AG09309 (cell line): ENCODE results near the gene AURKB.
A peak's percentile ranks its signal among the peaks of the same experiment; 100 is the strongest.

Experiments
- DNase-seq: peaks from one replicate; pipeline ENCODE4 v3.0.0-alpha.2; 2010; ENCODE audit warnings: low read depth
- H3K4me3 ChIP-seq: 2 replicates; pipeline ENCODE4 v1.5.1; 2011; ENCODE audit warnings: mild to moderate bottlenecking, low read depth, low read length, moderate library complexity; ENCODE audit not compliant: control insufficient read depth
- TF ChIP-seq, protein P1 (sequence below): IDR thresholded peaks from 2 replicates; pipeline ENCODE4 v1.5.1; 2011; ENCODE audit warnings: mild to moderate bottlenecking, low read depth, low read length, inconsistent platforms; ENCODE audit not compliant: insufficient read depth, control insufficient read depth; ENCODE audit errors: missing control alignments

Gene AURKB

DNA sequence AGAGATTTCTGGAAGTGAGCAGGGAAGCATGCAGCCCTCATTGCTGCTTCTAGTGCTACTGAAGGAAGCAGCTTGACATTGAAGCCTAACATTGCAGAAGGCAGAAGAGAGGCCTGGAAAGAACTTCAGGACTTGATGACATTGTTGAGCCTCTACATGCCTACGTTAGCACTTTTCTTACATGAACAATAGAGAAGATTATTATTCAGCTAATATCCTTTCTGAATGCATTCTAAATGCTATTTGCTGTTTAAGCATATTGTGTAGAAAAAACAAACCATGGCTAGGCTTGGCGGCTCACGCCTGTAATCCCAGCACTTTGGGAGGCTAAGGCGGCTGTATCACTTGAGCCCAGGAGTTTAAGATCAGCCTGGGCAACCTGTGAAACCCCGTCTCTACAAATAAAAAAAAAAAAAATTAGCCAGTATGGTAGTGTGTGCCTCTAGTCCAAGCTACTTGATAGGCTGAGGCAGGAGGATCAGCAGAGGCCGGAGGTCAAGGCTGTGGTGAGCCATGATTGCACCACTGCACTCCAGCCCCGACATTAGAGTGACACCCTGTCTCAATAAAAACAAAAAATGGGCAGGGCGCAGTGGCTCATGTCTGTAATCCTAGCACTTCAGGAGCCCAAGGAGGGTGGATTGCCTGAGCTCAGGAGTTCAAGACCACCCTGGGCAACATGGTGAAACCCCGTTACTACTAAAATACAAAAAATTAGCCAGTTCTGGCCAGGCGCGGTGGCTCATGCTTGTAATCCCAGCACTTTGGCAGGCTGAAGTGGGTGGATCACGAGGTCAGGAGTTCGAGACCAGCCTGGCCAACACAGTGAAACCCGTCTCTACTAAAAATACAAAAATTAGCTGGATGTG is 2.2 kb upstream of the AURKB start:
- H3K4me3 ChIP-seq, result no peak overlapping the region
- TF ChIP-seq, protein P1, sequence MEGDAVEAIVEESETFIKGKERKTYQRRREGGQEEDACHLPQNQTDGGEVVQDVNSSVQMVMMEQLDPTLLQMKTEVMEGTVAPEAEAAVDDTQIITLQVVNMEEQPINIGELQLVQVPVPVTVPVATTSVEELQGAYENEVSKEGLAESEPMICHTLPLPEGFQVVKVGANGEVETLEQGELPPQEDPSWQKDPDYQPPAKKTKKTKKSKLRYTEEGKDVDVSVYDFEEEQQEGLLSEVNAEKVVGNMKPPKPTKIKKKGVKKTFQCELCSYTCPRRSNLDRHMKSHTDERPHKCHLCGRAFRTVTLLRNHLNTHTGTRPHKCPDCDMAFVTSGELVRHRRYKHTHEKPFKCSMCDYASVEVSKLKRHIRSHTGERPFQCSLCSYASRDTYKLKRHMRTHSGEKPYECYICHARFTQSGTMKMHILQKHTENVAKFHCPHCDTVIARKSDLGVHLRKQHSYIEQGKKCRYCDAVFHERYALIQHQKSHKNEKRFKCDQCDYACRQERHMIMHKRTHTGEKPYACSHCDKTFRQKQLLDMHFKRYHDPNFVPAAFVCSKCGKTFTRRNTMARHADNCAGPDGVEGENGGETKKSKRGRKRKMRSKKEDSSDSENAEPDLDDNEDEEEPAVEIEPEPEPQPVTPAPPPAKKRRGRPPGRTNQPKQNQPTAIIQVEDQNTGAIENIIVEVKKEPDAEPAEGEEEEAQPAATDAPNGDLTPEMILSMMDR, result no peak
- no peak for DNase-seq

DNA sequence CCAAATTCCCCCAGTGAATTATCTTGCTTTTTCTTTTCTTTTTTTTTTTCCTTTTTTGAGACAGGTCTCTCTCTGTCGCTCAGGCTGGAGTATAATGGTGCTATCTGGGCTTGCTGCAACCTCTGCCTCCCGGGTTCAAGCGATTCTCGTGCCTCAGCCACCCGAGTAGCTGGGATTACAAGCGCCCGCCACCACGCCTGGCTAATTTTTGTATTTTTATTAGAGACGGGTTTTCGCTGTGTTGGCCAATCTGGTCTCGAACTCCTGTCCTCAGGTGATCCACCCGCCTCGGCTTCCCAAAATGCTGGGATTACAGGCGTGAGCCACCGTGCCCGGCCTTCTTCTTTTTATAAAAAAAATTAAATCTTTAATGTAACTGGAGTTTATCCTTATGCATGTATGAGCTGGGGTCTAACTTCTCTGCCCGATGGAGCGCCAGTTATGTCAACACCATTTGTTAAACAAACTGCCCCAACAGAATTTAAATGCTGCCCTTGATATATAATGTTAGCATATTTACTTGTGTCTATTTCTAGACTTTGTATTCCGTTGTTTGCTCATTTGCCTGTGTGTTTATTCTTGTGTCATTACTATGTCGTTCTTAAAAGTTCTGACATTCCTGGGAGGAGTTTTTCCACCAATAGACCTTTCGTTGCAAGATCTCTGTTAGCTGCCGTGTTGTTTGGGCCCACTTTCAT is 535 bp upstream of the AURKB start:
- DNase-seq, result no peak
- TF ChIP-seq, protein P1, result no peak
- peak overlapping the region; percentile 81 for H3K4me3 ChIP-seq

DNA sequence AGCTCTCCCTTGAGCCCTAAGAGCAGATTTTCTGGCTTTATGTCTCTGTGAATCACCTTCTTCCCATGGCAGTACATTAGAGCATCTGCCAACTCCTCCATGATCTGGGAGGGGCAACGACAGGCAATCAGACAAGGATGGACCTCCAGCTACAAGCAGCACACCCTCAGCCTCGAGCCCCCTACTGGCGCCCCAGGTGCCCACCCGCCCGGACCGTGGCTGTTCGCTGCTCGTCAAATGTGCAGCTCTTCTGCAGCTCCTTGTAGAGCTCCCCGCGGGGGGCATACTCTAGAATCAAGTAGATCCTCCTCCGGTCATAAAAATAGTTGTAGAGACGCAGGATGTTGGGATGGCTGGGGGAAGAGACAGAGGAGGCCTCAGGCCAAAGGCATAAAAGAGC is 3.8 kb downstream of the AURKB start:
- no peak for DNase-seq
- TF ChIP-seq, protein P1, result no peak
- H3K4me3 ChIP-seq, result no peak overlapping the region

- no peak overlapping the region for H3K4me3 ChIP-seq
- DNase-seq, result no peak
- TF ChIP-seq, protein P1, result no peak
Measured at GRCh38 chr17:8204761-8205555, 5.4 kb downstream of the AURKB start.

DNA sequence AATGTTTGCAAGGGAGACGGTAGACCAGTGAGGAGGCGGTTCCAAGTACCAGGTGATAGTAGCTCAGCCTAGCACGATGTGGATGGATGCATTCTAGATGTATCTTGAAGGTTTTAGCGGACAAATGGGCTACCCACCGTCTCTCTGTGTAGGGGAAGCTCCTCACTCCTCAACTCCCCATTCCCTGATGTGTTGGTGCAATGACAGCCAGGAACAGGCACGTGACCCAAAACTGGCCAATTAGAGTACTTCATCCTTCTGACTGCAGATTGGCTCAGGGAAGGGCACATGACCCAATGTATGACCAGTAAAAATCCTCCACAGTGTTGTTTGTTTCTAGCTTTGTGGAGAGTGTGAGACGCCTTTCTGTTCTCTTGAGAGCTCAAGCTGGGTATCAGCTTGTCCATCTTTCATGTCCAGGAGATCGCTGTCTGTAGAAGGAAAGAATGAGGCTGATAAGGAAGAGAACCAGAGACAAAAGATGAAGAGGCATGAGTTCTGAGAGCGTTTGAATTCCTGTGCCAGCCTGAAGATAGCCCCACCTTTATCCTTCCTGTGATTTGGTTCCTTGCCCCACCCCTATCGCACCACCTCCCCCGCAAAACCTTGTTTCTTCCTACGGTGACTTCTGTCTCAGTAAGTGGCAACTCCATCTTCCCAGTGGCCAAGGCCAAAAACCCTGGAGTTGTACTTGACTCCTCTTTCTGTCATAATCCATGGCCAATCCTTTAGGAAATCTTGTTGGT is 18.1 kb downstream of the AURKB start:
- H3K4me3 ChIP-seq, result peak overlapping the region; percentile 19
- TF ChIP-seq, protein P1, result no peak
- no peak for DNase-seq

DNA sequence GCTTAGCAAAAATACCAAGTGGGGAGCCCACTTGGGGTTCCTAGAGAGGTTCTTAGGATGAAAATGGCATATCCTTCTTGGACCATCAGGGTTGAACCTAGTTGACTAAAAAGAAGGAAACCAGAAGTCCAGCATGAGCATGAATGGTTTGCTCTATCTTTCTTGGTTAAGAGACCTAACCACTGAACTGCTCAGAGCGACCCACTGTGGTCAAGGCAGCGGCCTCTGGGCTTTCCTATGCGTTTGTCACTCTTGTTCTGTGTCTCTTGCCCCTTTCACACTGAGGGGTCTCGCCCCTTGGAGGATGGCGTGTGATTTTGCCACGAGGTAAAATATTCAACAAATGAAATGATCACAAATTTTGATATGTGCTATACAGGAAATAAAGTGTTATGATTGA is 19.9 kb downstream of the AURKB start:
- TF ChIP-seq, protein P1, result no peak

More for the DNA sequence above, 19.9 kb downstream of the AURKB start:
- peak overlapping the region; percentile 22; the same call in 1 of the 2 replicates for H3K4me3 ChIP-seq
- DNase-seq, result no peak
